H7 (cell line): ENCODE data around the gene TANC1. TPM values are rescaled to one million over a fixed set of nuclear protein-coding genes. Genes with fewer than 3 reads are reported as not detected.
"Not testable (repeated sequence)": the region's sequence is repeated elsewhere in the genome, so short reads cannot be mapped to it uniquely, and the experiment has no call there.

Source experiments
- DNase-seq: peaks from one replicate; pipeline ENCODE4 v3.0.0; 2012
- H3K27me3 ChIP-seq: 2 replicates; pipeline ENCODE4 v1.6.0; 2011; ENCODE audit warnings: mild to moderate bottlenecking, low read length; ENCODE audit not compliant: control insufficient read depth, insufficient read depth
- H3K36me3 ChIP-seq: replicated peaks from 2 replicates; pipeline ENCODE4 v1.5.1; 2011; ENCODE audit warnings: low read length; ENCODE audit not compliant: control insufficient read depth, insufficient read depth
- H3K4me3 ChIP-seq: 2 replicates; pipeline ENCODE4 v1.5.1; 2011; ENCODE audit warnings: low read depth, mild to moderate bottlenecking, control low read depth, low read length, moderate library complexity; ENCODE audit not compliant: insufficient read depth
- total RNA-seq: library from RNA; depleted of rRNA; stranded (reverse); fragments of >200 nt; shearing (Covaris generic); gene quantifications from 2 replicates; pipeline ENCODE4 v1.2.3, GENCODE V29; 2014

Gene TANC1
- total RNA-seq, 1 experiment from 2014 or later = 7.0 TPM

DNA sequence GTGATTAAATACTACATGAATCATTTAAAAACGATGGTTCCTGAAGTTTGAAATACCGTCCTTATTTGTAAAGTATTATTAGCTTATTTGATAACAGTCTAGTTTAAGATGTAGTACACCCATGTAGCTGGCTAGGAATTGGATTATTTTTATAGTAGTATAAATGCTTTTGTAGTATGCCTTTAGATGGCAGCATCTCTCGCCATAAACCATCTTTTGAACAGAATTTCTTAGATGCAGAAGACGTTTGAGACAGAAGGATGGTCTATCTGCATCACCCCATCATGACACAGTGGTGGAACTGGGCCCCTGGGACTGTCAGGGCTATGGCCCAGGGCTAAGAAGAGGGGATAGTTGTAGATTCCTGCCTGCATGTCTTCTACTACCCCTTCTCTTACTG, 165.4 kb downstream of the TANC1 start:
- Histone ChIP-seq H3K27me3 (no peaks in the 10 kb centered on the region), H3K4me3 (no peak overlapping the region), H3K36me3 (no peaks in the 10 kb centered on the region)
- DNase-seq = no peak

GRCh38 chr2:159134979-159135378, 166.5 kb downstream of the TANC1 start:
- Histone ChIP-seq H3K36me3 (no peaks in the 10 kb centered on the region), H3K27me3 (no peaks in the 10 kb centered on the region), H3K4me3 (no peak overlapping the region)
- DNase-seq = no peak

GRCh38 chr2:159136391-159136790, 168.0 kb downstream of the TANC1 start:
- DNase-seq = no peak
- Histone ChIP-seq H3K36me3 (no peaks in the 10 kb centered on the region), H3K4me3 (no peak overlapping the region), H3K27me3 (no peaks in the 10 kb centered on the region)

DNA sequence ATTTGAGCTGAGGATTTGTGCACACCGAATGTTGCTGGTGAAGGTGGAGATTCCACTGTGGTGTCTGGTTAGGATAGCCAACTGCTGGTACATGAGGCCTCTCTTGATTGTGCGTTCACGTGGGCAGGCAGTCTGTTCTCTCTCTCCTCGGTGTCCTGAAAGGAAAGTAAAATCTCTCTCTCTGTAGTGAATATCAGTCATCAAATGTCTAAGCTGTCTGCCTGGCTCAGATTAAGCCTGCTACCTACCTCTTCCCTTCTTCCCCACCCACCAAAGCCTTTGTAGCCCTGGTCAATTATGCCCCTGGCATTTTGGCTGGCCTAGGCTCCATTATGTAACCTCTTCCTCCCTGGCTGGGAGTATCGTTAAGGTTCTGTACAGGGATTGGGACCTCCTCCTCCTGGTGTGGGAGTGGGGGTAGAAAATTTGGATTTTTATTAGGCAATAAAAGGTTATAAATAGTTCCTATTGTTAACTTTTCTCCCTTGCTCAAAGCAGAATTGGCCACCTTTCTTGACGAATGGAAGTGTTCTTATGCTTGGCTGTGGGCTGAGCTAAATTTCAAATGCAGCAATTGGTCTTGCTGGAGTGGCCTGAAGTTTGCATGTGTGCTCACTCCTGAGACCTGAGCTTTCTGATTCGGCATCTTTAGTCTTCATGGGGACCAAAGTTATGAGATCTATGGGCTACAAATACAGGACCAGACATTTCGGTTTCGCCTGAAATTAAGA, 169.2 kb downstream of the TANC1 start:
- H3K4me3 ChIP-seq = no peak overlapping the region
- no peak for DNase-seq
- H3K27me3 ChIP-seq = no peaks in the 10 kb centered on the region
- no peaks in the 10 kb centered on the region for H3K36me3 ChIP-seq

DNA sequence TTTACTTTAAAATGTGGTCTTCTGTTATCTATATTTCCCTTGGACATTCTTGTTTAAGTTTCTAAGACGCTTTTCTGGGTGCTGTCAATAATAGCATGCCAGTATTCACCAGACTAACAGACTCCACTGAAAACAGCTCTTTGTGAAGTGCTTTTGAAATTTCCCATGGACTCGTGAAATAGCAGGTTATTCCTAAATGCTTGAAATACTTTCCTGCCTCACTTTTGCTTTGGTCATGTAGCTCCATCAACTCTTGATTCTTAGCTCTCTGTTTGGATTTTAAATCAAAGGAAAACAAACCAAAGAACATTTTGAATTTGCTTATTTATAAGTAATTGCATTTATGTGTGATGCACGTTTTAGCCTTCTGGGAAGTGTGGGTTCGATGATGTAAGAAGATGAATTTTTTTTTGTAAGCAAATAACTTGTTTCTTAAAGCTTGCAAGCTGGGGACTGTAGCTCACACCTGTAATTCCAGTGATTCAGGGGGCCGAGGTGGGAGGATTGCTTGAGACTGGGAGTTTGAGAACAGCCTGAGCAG, 170.3 kb downstream of the TANC1 start:
- H3K27me3 ChIP-seq = no peaks in the 10 kb centered on the region
- no peaks in the 10 kb centered on the region for H3K36me3 ChIP-seq
- no peak overlapping the region for H3K4me3 ChIP-seq
- DNase-seq = no peak

DNA sequence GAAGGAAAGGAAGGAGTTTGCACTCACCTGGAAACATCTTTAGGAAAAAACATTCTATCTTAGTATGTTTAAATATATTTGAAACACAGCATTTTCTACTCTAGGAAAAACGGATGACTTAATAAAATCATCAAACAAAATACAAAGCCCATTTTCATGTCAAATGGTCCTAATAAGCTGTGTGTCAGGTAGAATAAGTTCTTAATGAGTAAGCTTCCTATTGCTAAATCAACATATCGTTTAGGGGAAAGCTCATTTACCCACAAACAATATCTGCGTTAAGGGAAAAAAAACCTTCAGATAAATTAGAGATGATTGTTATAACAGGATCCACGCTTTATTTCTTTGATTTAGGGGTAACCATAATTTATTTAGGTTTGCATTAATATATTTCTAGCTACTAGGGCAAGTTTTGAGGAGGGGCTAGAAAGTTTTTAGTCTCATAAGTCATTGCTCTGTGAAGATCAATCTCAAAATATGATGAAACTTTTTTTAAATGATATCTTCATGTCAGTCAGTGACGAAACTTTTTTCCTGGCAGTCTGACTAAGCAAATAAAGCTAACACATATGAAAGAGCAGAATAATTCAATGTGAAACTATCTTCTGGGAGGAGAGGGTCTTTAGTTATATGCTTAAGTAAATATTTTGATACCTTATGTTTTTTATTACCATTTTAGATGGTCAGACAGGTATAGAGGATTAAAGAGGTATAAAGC, 170.9 kb downstream of the TANC1 start:
- no peak for DNase-seq
- no peak overlapping the region for H3K4me3 ChIP-seq
- no peaks in the 10 kb centered on the region for H3K27me3 ChIP-seq
- H3K36me3 ChIP-seq = no peaks in the 10 kb centered on the region

GRCh38 chr2:159140070-159140769, 171.8 kb downstream of the TANC1 start:
- no peak for DNase-seq
- no peak overlapping the region for H3K4me3 ChIP-seq
- H3K36me3 ChIP-seq = no peaks in the 10 kb centered on the region
- H3K27me3 ChIP-seq = no peaks in the 10 kb centered on the region

DNA sequence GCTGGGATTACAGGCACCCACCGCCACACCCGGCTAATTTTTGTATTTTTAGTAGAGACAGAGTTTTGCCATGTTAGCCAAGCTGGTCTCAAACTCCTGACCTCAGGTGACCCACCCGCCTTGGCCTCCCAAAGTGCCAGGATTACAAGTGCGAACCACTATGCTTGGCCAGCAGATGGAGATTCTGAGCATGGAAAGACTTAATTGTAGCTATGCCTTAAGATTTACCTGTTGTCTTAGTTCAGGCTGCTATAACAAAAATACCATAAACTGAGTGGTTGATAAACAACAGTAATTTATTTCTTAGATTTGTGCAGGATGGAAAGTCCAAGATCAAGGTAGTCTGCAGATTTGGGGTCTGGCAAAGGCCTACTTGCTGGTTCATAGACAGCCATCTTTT, 172.4 kb downstream of the TANC1 start:
- not testable (repeated sequence) for H3K36me3 ChIP-seq, H3K4me3 ChIP-seq, H3K27me3 ChIP-seq, DNase-seq

- Histone ChIP-seq H3K27me3 (no peaks in the 10 kb centered on the region), H3K4me3 (no peak overlapping the region), H3K36me3 (no peaks in the 10 kb centered on the region)
- DNase-seq = no peak
These were observed 176.6 kb downstream of the TANC1 start for GRCh38 chr2:159144776-159145614.

GRCh38 chr2:159145745-159146354, 177.4 kb downstream of the TANC1 start:
- DNase-seq = no peak
- Histone ChIP-seq H3K36me3 (no peaks in the 10 kb centered on the region), H3K4me3 (no peak overlapping the region), H3K27me3 (no peaks in the 10 kb centered on the region)

- no peaks in the 10 kb centered on the region for H3K36me3 ChIP-seq
- DNase-seq = peak; percentile 33
- no peaks in the 10 kb centered on the region for H3K27me3 ChIP-seq
- H3K4me3 ChIP-seq = no peak overlapping the region
These were observed 178.7 kb downstream of the TANC1 start for GRCh38 chr2:159146996-159147666.

DNA sequence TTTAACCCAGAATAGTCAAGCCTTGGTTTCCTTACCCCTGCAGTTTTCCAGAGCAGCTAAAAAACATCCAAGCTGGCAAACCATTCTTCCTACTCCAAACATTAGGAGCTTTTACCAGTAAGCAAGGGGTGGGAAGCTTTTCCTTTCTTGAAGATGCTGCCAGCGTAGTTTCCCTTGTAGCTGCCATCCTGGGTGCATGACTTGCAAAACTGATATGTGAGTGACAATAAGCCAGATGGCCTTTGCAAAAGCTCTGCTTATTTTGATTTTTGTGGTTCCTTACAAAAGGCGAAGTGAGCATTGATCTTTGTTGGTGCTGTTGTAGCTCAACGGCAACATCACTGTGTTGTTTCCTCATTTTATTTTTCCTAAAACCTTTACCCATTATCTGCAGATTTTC, 179.2 kb downstream of the TANC1 start:
- Histone ChIP-seq H3K4me3 (no peak overlapping the region), H3K27me3 (no peaks in the 10 kb centered on the region), H3K36me3 (no peaks in the 10 kb centered on the region)
- DNase-seq = no peak

GRCh38 chr2:159148901-159149300, 180.5 kb downstream of the TANC1 start:
- DNase-seq = no peak
- Histone ChIP-seq H3K4me3 (no peak overlapping the region), H3K27me3 (no peaks in the 10 kb centered on the region), H3K36me3 (no peaks in the 10 kb centered on the region)
